HG02571 (cell line): ENCODE results near the gene DPP6.

Experiments used
- ATAC-seq: cut with Tn5 transposase; IDR thresholded peaks from one replicate; pipeline ENCODE4 v1.9.1; 2021; ENCODE audit warnings: mild to moderate bottlenecking, moderate library complexity; ENCODE audit not compliant: unreplicated experiment

Gene DPP6

DNA sequence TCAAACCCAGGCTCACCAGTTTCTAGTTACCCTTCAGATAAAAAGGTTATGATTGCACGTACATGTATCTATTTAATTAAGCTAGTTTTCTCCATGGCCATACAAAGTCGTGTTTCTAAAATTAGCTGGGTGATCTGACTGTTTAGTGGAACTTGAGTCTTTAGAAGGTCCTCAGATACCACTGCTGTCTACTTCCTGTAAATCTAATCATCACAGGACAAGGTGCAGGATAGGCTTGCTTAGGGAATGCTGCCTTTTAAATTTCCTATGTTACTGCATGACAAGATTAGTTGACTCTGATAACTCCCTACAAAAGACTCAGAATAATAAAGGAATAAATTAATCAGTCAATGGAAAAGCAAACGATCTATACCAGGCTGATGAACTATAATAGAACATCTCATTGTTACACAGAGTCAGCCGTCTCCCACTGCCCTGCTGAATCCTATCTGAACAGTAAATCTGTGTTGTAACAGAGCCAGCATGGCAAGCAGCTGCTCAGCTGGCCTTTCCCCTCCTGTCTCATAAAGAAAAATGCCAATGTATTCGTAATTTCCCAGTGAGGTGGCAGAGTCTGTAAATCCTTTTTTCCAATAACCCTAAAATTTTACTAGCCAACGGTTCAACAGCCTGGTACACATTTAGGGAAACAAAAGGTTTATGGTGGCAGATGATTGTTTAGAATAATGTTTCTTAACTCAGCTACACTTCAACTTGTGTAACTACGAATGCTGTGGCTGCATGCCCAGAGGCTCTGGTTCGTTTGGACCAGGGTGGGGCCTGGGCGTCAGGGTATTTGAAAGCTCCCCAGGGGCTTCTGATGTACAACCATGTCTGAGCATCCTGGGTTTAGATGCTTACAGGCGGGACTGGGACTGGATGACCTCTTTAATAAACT lies 632.7 kb downstream of the DPP6 start:
- no peak for ATAC-seq

- no peak for ATAC-seq
These were observed 633.3 kb downstream of the DPP6 start for GRCh38 chr7:154685564-154685901.

DNA sequence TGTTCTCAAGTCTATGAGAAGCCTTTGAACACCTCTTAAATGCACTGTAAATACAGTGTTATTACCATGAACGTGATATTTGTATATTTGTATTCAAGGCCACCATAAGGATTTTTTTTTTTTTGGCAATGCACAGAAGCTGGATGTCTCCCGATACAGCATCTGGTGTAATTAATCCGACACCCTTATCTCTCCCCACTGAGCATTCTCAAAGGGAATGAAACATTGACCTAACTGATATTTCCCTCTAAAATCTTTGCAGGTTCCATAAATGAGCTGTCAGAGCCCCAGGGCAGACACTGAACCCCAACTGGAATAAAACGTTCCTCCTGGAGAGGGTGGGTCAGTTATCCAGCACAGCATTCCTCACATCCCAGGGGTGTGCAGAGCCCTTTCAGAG lies 634.1 kb downstream of the DPP6 start:
- no peak for ATAC-seq

GRCh38 chr7:154688952-154689351 lies 636.8 kb downstream of the DPP6 start:
- ATAC-seq: no peak

DNA sequence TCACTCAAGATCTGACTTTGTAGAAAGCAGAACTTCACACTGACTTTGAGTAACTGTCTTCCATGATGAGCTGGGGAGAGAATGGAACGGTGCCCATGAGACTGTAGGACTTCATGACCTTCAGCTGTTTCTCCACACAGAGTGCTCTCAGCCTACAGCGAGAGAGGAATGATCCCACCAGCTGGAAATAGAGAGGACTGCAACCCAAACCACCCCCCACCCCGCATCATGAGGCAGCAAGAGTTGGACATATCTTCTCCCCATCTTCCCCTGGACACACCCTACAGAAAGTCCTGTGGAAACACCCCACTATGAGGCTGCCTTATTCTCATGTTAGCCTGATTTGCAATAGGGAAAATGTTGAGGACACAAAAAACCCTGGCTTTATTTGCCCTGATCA lies 638.2 kb downstream of the DPP6 start:
- no peak for ATAC-seq

- no peak for ATAC-seq
These were observed 641.5 kb downstream of the DPP6 start for GRCh38 chr7:154693661-154694060.

DNA sequence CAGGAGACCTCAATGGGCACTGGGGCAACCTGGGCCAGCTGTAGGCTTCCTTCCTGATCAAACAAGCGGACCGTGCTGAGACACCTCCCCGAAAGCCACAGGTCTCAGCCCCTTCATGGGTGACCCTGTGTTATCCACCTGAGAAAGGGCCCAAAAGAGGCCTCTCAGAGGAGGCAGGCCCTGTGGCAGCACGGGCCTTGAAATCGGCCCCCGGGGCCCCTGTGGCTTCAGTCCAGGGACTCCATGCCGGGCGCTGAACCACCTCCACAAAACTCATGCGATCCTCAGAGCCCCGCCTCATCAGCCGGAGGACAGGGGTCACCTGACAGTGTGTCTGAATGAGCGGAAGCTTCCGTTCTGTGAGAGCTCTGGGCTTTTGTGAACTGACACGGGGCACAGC lies 643.6 kb downstream of the DPP6 start:
- no peak for ATAC-seq

DNA sequence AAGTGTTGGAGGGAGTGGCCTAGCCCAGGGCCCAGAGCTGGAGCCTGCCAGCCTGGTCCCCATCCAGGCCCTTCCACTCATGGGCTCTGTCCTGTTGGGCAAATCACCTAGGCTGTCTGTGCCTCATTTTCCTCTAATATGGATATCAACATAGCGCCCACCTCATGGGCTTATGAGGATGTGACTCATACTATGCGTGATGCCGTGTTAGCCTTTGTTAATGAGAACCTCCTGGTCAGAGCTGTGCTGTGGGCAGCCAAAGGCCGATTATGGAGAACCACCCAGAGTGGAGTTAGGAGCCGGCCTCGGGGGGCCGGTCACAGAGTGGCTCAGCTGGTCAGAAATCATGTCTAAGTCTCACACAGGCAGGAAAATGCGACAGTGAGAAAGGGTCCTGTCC lies 644.4 kb downstream of the DPP6 start:
- ATAC-seq: no peak

DNA sequence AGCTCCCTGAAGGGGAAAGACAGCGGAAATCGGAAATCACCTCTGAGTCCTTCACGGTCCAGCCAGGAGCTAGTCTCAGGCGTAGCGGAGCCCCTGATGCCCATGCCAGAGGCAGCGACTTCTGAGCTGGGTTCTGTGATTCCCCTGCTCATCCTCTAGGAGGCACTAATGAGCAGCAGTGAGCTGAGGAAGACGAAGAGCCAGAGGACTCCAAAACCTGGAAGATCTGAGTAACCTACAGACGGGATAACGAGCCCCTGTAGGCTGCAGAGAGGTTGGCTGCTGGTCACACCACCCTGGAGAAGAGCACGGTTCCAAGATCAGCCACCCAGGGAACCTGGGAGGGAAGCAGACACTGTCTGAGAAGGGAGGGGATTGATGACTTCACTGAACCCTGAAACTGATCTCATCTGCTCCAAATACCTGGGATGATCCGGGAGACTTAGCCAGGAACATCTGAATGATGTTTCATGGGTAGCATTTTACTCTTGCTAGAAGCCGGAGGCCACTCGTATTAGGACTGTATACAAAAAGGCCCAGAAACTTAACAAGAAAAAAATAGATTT lies 646.6 kb downstream of the DPP6 start:
- ATAC-seq: no peak

DNA sequence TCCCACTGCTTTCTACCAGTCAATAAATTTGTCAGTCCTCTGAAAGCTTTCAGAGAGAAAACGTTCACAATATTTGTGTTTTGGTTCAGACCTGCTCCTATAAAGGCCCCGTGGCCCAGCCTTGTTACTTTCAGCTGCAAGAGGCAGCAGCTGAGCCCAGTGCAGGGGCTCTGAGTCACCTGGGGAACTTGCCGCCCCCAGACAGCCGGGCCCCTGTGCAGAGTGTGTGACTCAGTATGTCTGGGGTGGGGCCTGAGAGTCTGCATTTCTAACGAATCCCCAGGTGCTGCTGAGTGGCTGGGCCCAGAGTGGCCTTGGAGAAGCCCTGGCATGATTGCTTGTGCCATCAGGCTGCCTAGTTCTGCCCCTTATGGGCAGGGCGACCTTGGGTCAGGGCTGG lies 647.2 kb downstream of the DPP6 start:
- ATAC-seq: no peak

DNA sequence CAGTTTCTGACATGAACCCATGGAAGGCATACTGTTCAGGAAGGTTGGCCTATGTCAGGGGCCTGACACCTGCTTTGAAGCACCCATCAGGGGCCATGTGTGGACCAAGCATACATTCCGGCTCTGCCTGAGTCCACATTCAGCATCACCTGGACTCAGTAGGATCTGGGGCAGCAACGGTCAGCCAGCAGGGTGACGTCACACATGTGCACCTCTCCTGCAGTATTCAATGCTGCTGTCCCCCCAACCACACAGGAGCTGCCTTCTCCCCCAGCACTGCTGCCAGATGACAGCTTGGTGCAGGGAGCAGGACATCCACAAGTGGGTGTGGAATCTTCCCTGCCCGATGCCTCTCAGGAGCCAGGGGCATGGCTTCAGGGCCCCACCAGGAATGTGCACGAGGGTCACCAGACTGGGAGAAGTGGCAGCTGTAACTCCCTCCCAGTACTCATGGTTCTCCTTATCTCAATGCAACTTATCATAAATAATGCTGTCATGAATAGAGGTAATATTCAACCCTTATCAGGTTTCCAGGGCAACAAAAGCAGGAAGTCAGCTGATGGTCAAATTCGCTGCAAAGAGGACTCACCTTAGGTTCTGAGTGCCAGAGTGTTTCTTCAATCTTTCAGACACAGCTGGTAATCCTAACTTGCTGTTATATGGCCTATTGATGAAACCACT lies 657.8 kb downstream of the DPP6 start:
- ATAC-seq: no peak

DNA sequence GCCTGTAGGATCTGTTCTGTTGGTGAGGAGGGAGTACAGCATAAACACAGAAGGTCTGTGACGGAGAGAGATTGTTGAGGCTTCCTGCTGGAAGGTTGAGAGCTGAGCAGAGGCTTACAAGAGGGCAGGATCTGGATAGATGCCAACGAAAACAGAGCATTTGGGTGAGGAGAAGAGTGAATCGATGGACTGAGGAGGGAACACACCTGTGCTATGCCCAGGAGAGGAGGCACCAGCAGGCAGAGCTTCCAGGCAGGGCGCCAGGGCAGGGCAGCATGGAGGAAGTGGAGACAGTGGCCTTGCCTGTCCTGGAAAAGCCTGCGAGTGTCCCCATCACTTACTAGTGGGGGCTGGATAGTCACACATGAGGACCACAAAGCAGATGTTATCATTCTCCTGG lies 667.8 kb downstream of the DPP6 start:
- no peak for ATAC-seq

- no peak for ATAC-seq
These were observed 668.9 kb downstream of the DPP6 start for GRCh38 chr7:154721086-154721485.

DNA sequence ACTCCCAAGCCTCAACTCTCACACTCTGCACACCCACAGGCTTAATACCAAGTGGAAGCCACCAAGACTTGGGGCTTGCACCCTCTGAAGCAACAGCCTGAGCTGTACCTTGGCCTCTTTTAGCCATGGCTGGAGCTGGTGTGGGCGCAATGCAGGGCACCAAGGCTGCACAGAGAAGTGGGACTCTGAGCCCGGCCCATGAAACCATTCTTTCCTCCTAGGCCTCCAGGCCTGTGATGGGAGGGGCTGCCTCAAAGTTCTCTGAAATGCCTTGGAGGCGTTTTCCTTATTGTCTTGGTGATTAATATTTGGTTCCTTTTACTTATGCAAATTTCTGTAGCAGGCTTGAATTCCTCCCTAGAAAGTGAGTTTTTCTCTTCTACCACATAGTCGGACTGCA lies 674.2 kb downstream of the DPP6 start:
- no peak for ATAC-seq

DNA sequence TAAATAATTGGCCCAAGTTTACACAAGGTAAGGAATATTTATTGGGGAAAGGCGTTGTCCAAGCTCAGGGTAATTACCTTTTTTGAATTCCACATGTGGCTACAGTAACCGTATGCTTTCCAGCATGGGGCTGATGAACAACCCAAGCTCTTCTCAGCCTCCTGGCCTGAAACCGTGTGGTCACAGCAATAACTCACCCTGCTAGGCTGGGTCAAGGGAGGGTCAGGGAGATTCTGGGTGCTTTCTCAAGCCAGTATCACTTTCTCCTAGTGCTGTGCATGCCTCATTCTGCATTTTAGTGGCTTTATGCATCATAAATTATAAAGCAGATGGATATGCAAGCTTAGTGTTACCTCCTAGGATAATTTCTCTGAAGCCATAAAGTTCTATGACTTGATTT lies 676.9 kb downstream of the DPP6 start:
- no peak for ATAC-seq

DNA sequence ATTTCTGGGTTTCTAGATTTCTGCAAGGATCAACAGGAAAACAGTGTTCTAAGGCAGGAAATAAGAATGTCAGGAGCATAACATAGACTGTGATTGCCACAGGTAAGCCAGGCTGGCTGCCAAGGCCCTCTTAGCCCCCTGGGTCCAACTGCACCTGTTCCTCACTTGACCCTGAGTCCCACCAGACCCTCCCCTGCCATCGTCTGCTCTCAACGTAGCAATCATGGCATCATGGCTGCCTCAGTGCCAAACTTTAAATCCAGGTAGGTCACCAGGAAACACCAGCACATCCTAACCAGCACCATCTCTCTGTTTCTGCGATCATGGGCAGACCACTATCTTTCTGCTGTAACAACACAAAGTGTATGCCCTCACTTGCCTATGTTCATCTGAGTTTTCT lies 683.6 kb downstream of the DPP6 start:
- no peak for ATAC-seq

DNA sequence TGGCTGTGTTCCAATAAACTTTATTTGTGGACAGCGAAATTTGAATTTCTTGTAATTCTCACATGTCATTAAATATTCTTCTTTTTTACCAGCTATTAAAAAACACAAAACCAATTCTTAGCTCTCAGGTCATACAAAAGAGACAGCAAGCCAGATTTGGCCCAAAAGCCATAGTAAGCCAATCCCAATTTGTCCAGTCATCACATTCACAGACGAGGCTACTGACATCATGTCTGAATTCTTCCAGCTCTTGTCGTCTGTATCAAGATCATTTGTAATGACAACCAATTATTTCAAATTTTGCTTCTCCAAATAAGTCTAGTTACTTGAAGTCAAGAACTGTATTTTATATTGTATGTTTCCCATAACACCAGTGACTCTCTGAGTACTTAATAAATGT lies 684.2 kb downstream of the DPP6 start:
- ATAC-seq: no peak

DNA sequence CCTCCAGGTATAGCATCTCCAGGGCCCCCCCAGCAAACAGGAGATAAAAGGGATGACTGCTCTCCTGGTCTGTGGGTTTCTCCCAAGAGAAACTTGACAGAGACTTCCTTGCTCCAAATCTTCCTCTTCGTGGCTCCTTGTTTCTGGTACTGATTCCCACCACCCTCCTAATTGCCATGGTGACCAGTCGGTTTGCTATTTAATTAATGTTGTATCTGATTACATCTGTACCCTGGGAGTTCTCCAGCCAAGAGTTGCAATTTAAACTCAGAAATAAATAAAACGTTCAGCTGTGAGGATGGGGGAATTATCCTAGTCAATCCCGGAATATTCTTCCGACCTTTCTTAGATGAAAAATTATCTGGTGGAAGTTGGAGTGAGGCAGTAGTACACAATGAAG lies 686.0 kb downstream of the DPP6 start:
- ATAC-seq: no peak

DNA sequence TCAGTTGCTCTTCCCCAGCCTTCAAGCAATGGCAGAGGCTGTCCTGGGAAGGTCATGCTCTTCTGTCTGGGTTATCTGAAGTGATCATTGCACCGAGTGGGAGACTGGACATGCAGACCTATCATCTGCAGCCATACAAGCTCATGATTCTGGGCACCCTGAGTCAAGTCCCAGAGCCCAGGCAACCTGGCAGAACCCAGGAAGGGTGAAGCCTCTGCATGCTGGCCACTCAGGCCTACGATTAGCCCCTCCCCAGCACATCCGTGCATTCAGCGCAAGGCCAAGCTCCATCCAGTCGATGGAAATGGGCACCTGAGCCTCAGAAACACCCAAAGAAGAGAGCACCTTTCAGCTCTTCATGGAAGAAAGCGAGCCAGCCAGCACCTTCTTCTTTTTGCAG lies 688.9 kb downstream of the DPP6 start:
- no peak for ATAC-seq

GRCh38 chr7:154743206-154743605 lies 691.0 kb downstream of the DPP6 start:
- no peak for ATAC-seq

DNA sequence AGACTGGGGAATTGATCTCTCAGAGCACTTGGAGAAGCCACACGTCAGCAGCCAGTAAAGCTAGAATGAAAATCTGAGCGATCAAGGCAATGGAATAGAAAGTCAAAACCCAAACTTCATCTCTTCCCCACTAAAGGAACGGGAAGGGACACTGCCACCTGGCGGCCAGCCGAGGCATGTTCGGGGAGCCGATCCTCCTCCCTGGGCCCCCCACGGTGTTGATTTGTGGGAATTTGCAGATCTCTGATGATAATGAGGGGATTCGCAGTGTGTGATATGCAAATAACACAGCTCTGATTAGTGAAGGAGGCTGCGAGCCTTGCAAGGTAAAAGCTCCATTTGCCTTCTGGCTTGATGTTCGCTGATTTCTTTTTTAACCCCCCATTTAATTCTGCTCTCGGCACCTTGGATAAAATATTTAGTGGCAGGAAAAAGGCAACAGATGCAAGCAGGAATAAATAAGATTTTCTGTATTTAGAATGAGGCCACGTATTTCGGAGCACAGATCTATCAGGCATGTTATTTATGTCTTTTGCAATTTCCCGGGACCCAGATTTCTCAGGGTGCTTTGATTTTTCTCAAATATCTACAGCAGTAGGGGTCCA lies 692.2 kb downstream of the DPP6 start:
- no peak for ATAC-seq

DNA sequence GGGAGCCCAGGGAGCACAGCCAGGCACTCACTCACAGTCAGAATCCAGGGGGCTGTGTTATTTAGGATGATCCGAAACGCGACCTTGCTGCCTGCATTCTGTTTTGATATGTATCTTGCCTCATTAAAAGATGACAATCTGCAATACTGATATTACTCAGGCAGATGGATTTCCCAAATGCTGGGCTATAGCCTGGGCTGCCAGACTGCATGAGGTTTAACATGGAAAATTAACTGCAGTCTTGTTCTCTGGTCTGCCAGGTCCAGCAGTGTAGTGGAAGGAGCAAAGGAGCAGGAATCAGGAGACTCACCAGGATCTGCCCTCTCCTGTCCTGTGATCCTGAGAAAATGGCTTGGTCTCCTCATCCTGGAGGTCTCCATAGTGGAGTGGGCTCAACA lies 692.7 kb downstream of the DPP6 start:
- no peak for ATAC-seq
